ENCODE results near the gene MRPS22. TPM values are rescaled to one million over a fixed set of nuclear protein-coding genes. Genes with fewer than 3 reads are reported as not detected.

MRPS22 gene
- total and polyA plus RNA-seq, 2 of the 13 experiments (the other 11 are each of a cell fraction or from before 2014, with no cell fraction given), result 52.7 to 113 TPM

DNA sequence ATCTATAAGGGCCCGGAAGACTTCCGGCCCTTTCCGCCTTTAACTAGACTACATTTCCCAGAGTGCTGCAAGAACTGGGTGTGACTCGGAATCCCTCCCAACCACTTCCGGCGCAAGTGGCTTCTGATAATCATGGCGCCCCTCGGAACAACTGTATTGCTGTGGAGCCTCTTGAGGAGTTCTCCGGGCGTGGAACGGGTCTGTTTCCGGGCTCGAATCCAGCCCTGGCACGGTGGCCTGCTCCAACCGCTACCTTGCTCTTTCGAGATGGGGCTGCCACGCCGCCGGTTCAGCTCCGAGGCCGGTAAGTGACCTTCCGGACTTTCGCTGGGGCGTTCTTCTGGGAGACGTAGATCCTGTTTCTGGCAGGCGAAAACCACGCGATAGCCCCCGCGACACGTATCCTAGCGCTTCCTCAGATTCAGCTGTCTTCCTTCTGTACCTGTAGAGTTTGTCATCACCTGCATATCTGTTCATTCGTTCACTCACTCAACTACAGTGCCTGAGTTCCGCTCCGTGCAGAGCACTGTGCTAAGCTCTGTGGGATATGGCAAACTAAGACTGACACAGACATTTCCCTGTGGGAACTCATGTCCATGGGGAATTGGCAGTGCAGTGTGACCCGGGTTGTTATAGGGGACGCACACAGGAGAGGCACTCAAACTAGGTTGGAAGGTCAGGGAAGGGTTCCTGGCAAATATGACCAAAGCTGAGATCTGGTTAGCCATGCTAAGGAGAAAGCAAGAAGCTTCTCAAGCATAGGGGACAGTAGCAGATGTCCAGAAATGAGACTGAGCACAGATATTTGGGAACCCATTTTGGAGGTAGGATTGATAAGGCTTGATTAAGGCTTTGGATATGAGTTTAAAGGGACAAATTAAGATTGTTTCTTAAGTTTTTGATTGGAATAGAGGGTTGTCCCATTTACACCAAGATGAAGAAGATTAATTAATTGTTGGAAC, at the start of gene MRPS22 (continued):
- TF ChIP-seq, protein P1, sequence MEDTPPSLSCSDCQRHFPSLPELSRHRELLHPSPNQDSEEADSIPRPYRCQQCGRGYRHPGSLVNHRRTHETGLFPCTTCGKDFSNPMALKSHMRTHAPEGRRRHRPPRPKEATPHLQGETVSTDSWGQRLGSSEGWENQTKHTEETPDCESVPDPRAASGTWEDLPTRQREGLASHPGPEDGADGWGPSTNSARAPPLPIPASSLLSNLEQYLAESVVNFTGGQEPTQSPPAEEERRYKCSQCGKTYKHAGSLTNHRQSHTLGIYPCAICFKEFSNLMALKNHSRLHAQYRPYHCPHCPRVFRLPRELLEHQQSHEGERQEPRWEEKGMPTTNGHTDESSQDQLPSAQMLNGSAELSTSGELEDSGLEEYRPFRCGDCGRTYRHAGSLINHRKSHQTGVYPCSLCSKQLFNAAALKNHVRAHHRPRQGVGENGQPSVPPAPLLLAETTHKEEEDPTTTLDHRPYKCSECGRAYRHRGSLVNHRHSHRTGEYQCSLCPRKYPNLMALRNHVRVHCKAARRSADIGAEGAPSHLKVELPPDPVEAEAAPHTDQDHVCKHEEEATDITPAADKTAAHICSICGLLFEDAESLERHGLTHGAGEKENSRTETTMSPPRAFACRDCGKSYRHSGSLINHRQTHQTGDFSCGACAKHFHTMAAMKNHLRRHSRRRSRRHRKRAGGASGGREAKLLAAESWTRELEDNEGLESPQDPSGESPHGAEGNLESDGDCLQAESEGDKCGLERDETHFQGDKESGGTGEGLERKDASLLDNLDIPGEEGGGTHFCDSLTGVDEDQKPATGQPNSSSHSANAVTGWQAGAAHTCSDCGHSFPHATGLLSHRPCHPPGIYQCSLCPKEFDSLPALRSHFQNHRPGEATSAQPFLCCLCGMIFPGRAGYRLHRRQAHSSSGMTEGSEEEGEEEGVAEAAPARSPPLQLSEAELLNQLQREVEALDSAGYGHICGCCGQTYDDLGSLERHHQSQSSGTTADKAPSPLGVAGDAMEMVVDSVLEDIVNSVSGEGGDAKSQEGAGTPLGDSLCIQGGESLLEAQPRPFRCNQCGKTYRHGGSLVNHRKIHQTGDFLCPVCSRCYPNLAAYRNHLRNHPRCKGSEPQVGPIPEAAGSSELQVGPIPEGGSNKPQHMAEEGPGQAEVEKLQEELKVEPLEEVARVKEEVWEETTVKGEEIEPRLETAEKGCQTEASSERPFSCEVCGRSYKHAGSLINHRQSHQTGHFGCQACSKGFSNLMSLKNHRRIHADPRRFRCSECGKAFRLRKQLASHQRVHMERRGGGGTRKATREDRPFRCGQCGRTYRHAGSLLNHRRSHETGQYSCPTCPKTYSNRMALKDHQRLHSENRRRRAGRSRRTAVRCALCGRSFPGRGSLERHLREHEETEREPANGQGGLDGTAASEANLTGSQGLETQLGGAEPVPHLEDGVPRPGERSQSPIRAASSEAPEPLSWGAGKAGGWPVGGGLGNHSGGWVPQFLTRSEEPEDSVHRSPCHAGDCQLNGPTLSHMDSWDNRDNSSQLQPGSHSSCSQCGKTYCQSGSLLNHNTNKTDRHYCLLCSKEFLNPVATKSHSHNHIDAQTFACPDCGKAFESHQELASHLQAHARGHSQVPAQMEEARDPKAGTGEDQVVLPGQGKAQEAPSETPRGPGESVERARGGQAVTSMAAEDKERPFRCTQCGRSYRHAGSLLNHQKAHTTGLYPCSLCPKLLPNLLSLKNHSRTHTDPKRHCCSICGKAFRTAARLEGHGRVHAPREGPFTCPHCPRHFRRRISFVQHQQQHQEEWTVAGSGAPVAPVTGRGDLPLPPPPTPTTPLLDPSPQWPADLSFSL (CRISPR knock-in tag; IDR thresholded peaks at IDR 0.05), result no peak
- TF ChIP-seq ZSCAN31 (CRISPR knock-in tag; IDR thresholded peaks at IDR 0.05; ENCODE audit: low read depth), result no peak
- TF ChIP-seq CBX2 (IDR thresholded peaks at IDR 0.05; ENCODE audit: low read depth, low read length), result no peak; the same call in 1 of the 2 replicates
- TF ChIP-seq CBX2 (CRISPR knock-in tag; IDR thresholded peaks at IDR 0.05; ENCODE audit: low read depth), result no peak; the same call in 1 of the 2 replicates
- no peak for TF ChIP-seq ZNF672 (CRISPR knock-in tag; IDR thresholded peaks at IDR 0.05)
- TF ChIP-seq ATM (IDR thresholded peaks at IDR 0.05; ENCODE audit: borderline replicate concordance), result no peak
- TF ChIP-seq ZSCAN25 (CRISPR knock-in tag; IDR thresholded peaks at IDR 0.05), result no peak
- no peak for TF ChIP-seq MAFF (IDR thresholded peaks at IDR 0.05; ENCODE audit: low read depth, low read length)
- TF ChIP-seq CENPT (CRISPR knock-in tag; IDR thresholded peaks at IDR 0.05; ENCODE audit: low read depth), result no peak
- TF ChIP-seq, protein P2, sequence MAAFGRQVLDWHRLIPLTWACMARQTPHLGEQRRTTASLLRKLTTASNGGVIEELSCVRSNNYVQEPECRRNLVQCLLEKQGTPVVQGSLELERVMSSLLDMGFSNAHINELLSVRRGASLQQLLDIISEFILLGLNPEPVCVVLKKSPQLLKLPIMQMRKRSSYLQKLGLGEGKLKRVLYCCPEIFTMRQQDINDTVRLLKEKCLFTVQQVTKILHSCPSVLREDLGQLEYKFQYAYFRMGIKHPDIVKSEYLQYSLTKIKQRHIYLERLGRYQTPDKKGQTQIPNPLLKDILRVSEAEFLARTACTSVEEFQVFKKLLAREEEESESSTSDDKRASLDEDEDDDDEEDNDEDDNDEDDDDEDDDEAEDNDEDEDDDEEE (CRISPR knock-in tag; IDR thresholded peaks at IDR 0.05), result no peak
- TF ChIP-seq, protein P3, sequence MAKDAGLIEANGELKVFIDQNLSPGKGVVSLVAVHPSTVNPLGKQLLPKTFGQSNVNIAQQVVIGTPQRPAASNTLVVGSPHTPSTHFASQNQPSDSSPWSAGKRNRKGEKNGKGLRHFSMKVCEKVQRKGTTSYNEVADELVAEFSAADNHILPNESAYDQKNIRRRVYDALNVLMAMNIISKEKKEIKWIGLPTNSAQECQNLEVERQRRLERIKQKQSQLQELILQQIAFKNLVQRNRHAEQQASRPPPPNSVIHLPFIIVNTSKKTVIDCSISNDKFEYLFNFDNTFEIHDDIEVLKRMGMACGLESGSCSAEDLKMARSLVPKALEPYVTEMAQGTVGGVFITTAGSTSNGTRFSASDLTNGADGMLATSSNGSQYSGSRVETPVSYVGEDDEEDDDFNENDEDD (CRISPR knock-in tag; IDR thresholded peaks at IDR 0.05; ENCODE audit: borderline replicate concordance), result no peak; the same call in 1 of the 2 replicates
- no peak for TF ChIP-seq NFIB (CRISPR knock-in tag; IDR thresholded peaks at IDR 0.05; ENCODE audit: borderline replicate concordance)
- TF ChIP-seq, protein P4, sequence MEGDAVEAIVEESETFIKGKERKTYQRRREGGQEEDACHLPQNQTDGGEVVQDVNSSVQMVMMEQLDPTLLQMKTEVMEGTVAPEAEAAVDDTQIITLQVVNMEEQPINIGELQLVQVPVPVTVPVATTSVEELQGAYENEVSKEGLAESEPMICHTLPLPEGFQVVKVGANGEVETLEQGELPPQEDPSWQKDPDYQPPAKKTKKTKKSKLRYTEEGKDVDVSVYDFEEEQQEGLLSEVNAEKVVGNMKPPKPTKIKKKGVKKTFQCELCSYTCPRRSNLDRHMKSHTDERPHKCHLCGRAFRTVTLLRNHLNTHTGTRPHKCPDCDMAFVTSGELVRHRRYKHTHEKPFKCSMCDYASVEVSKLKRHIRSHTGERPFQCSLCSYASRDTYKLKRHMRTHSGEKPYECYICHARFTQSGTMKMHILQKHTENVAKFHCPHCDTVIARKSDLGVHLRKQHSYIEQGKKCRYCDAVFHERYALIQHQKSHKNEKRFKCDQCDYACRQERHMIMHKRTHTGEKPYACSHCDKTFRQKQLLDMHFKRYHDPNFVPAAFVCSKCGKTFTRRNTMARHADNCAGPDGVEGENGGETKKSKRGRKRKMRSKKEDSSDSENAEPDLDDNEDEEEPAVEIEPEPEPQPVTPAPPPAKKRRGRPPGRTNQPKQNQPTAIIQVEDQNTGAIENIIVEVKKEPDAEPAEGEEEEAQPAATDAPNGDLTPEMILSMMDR (CRISPR knock-in tag; IDR thresholded peaks at IDR 0.05), result no peak; the same call in 1 of the 2 replicates
- TF ChIP-seq KMT2B (CRISPR knock-in tag; IDR thresholded peaks at IDR 0.05), result peak; percentile 83
- TF ChIP-seq MEIS2 (CRISPR knock-in tag; IDR thresholded peaks at IDR 0.05), result peak; percentile 61
- TF ChIP-seq, protein P5, sequence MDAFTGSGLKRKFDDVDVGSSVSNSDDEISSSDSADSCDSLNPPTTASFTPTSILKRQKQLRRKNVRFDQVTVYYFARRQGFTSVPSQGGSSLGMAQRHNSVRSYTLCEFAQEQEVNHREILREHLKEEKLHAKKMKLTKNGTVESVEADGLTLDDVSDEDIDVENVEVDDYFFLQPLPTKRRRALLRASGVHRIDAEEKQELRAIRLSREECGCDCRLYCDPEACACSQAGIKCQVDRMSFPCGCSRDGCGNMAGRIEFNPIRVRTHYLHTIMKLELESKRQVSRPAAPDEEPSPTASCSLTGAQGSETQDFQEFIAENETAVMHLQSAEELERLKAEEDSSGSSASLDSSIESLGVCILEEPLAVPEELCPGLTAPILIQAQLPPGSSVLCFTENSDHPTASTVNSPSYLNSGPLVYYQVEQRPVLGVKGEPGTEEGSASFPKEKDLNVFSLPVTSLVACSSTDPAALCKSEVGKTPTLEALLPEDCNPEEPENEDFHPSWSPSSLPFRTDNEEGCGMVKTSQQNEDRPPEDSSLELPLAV (CRISPR knock-in tag; conservative IDR thresholded peaks at IDR 0.05; ENCODE audit: low read depth), result no peak
- no peak for TF ChIP-seq ZKSCAN1 (IDR thresholded peaks at IDR 0.05; ENCODE audit: low read length)

Measured in HepG2 (cell line).